SU-DHL-6 (cell line): ENCODE measurements around the gene GSE1.

ENCODE experiments used
- CTCF ChIP-seq: fragments of 200-600 bp; sonication (generic); IDR thresholded peaks from one replicate; pipeline ENCODE4 v1.5.1; 2017; ENCODE audit warnings: antibody characterized with exemption, mild to moderate bottlenecking, low read length, moderate library complexity; ENCODE audit not compliant: insufficient read depth, poor library complexity, severe bottlenecking
- EZH2phosphoT487 ChIP-seq: fragments of 200-600 bp; sonication (generic), shearing (Covaris generic); conservative IDR thresholded peaks from 2 replicates; pipeline ENCODE4 v1.6.1; 2018; ENCODE audit warnings: mild to moderate bottlenecking, antibody characterized with exemption, low read length, moderate library complexity, mixed read lengths

- TF ChIP-seq CTCF, result no peak
- TF ChIP-seq EZH2phosphoT487, result no peak
Observed at GRCh38 chr16:85627526-85628264, 14.6 kb downstream of the GSE1 start.
